ENCODE data around the gene CD22.

The CD22 gene

DNA sequence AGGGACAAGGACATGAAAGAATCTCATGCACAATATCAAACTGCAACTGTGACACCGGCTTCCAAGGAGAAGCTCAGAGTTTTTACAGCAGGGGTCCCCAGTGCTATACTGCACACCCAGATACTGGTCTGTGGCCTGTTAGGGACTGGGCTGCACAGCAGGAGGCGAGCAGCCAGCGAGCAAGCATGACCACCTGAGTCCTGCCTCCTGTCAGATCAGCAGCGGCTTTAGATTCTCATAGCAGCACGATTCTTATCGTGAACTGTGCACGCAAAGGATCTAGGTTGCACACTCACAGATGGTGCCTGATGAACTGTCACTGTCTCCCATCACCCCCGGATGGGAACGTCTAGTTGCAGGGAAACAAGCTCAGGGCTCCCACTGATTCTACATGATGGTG lies 13.1 kb upstream of the CD22 start:
- Histone ChIP-seq H2AFZ (ENCODE audit: low read length) (no peak overlapping the region), H3K36me3 (ENCODE audit: insufficient read depth, low read length) (no peaks in the 10 kb centered on the region), H3K4me3 (ENCODE audit: low read length, poor library complexity, severe bottlenecking) (no peak overlapping the region), H3K4me2 (ENCODE audit: low read depth, low read length, poor library complexity, severe bottlenecking) (no peak overlapping the region), H3K79me2 (ENCODE audit: insufficient read depth, low read length) (no peaks in the 10 kb centered on the region), H3F3A (ENCODE audit: low read depth) (peaks cover 3% of the 10 kb centered on the region), H3K27me3 (ENCODE audit: insufficient read depth, low read length, poor library complexity, severe bottlenecking) (no peaks in the 10 kb centered on the region), H3K9me2 (replicated peaks; ENCODE audit: low read depth, low read length) (no peaks in the 10 kb centered on the region), H3K9ac (ENCODE audit: low read depth, low read length, poor library complexity, severe bottlenecking) (no peak overlapping the region), H3K4me1 (ENCODE audit: insufficient read depth, low read length, poor library complexity, severe bottlenecking) (peaks cover 48% of the 10 kb centered on the region), H3K9me3 (ENCODE audit: insufficient read depth, low read depth, low read length) (no peaks in the 10 kb centered on the region), H4K20me1 (ENCODE audit: insufficient read depth, low read length, poor library complexity, severe bottlenecking) (no peaks in the 10 kb centered on the region)
- TF ChIP-seq, protein P1, sequence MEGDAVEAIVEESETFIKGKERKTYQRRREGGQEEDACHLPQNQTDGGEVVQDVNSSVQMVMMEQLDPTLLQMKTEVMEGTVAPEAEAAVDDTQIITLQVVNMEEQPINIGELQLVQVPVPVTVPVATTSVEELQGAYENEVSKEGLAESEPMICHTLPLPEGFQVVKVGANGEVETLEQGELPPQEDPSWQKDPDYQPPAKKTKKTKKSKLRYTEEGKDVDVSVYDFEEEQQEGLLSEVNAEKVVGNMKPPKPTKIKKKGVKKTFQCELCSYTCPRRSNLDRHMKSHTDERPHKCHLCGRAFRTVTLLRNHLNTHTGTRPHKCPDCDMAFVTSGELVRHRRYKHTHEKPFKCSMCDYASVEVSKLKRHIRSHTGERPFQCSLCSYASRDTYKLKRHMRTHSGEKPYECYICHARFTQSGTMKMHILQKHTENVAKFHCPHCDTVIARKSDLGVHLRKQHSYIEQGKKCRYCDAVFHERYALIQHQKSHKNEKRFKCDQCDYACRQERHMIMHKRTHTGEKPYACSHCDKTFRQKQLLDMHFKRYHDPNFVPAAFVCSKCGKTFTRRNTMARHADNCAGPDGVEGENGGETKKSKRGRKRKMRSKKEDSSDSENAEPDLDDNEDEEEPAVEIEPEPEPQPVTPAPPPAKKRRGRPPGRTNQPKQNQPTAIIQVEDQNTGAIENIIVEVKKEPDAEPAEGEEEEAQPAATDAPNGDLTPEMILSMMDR (conservative IDR thresholded peaks at IDR 0.05; ENCODE audit: low read length), result peak; percentile 43
- TF ChIP-seq EZH2phosphoT487 (IDR thresholded peaks at IDR 0.05; ENCODE audit: borderline replicate concordance), result no peak

DNA sequence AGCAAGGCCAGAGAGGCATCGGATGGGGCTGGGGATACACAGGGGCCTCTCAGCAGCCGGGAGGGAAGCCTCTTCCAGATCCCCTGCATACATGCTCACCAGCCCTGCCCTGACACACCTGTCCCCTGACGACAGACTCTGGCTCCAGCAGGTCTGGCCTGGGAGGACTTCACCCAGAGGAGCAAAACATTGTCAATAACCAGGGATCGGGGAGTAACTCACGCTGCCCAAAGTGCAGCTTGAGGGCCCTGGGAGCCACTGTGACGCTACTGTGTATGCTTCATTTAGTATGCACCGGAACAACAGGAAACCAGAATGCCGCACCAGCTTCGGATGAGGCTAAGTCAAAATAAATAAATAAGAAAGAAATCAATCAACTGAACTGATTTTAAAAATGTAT lies 12.4 kb upstream of the CD22 start:
- no peaks in the 10 kb centered on the region for H3K27me3 ChIP-seq (ENCODE audit: insufficient read depth, low read length, poor library complexity, severe bottlenecking)
- no peak for TF ChIP-seq EZH2phosphoT487 (IDR thresholded peaks at IDR 0.05; ENCODE audit: borderline replicate concordance)
- TF ChIP-seq, protein P1 (conservative IDR thresholded peaks at IDR 0.05; ENCODE audit: low read length), result no peak
- no peaks in the 10 kb centered on the region for H3K36me3 ChIP-seq (ENCODE audit: insufficient read depth, low read length)
- no peak overlapping the region for H2AFZ ChIP-seq (ENCODE audit: low read length)
- H3K9ac ChIP-seq (ENCODE audit: low read depth, low read length, poor library complexity, severe bottlenecking), result no peak overlapping the region
- H3K4me2 ChIP-seq (ENCODE audit: low read depth, low read length, poor library complexity, severe bottlenecking), result no peak overlapping the region
- H3K79me2 ChIP-seq (ENCODE audit: insufficient read depth, low read length), result no peaks in the 10 kb centered on the region
- no peaks in the 10 kb centered on the region for H4K20me1 ChIP-seq (ENCODE audit: insufficient read depth, low read length, poor library complexity, severe bottlenecking)
- H3K4me1 ChIP-seq (ENCODE audit: insufficient read depth, low read length, poor library complexity, severe bottlenecking), result peaks cover 51% of the 10 kb centered on the region
- no peak overlapping the region for H3K4me3 ChIP-seq (ENCODE audit: low read length, poor library complexity, severe bottlenecking)
- H3F3A ChIP-seq (ENCODE audit: low read depth), result peaks cover 3% of the 10 kb centered on the region
- no peaks in the 10 kb centered on the region for H3K9me2 ChIP-seq (replicated peaks; ENCODE audit: low read depth, low read length)
- no peaks in the 10 kb centered on the region for H3K9me3 ChIP-seq (ENCODE audit: insufficient read depth, low read depth, low read length)

DNA sequence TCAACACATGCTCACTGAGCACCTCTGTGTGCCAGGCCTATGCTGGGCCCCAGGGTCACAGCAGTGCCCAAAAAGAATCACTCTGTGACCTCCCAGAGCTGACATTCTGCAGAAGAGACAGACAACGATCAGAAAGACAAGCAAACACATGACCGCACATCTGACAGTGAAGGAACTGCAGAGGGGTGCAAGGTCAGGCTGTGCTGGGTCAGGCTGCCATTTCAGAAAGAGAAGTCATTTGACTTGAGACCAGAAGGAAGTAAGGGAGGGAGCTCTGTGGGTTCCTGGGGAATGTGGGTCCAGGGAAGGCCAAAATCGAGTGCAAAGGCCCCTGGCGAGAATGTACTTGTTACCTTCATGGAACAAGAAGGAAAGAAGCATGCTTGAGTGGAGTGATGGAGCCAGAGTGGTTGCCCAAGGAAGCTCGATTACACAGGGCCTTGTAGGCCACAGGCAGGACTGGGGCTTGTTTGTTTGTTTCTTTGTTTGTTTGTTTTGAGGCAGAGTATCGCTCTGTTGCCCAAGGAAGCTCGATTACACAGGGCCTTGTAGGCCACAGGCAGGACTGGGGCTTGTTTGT lies 11.4 kb upstream of the CD22 start:
- Histone ChIP-seq H2AFZ (ENCODE audit: low read length) (peak overlapping the region; percentile 13), H3K27me3 (ENCODE audit: insufficient read depth, low read length, poor library complexity, severe bottlenecking) (no peaks in the 10 kb centered on the region), H3K79me2 (ENCODE audit: insufficient read depth, low read length) (no peaks in the 10 kb centered on the region), H3K4me2 (ENCODE audit: low read depth, low read length, poor library complexity, severe bottlenecking) (no peak overlapping the region), H4K20me1 (ENCODE audit: insufficient read depth, low read length, poor library complexity, severe bottlenecking) (no peaks in the 10 kb centered on the region), H3K9me2 (replicated peaks; ENCODE audit: low read depth, low read length) (no peaks in the 10 kb centered on the region), H3F3A (ENCODE audit: low read depth) (peaks cover 3% of the 10 kb centered on the region), H3K4me1 (ENCODE audit: insufficient read depth, low read length, poor library complexity, severe bottlenecking) (peaks cover 51% of the 10 kb centered on the region), H3K9me3 (ENCODE audit: insufficient read depth, low read depth, low read length) (peaks cover 3% of the 10 kb centered on the region; the same call in 1 of the 2 replicates), H3K9ac (ENCODE audit: low read depth, low read length, poor library complexity, severe bottlenecking) (peak overlapping the region; percentile 22), H3K36me3 (ENCODE audit: insufficient read depth, low read length) (no peaks in the 10 kb centered on the region), H3K4me3 (ENCODE audit: low read length, poor library complexity, severe bottlenecking) (no peak overlapping the region)
- TF ChIP-seq, protein P1 (conservative IDR thresholded peaks at IDR 0.05; ENCODE audit: low read length), result no peak
- no peak for TF ChIP-seq EZH2phosphoT487 (IDR thresholded peaks at IDR 0.05; ENCODE audit: borderline replicate concordance)
